ENCODE results near the gene AMY2B. TPM values are rescaled to one million over a fixed set of nuclear protein-coding genes. Genes with fewer than 3 reads are reported as not detected.

AMY2B gene
- total and polyA plus RNA-seq, 2 of the 8 experiments (the other 6 are each of a cell fraction or from before 2014, with no cell fraction given): 2.0 to 2.1 TPM

- Histone ChIP-seq H2AFZ (ENCODE audit: low read length) (no peak overlapping the region), H3K4me1 (replicated peaks in 1 of 4; ENCODE audit: control insufficient read depth in 3 of 4, insufficient read depth in 4 of 4, low read length in 3 of 4) (no peaks in the 10 kb centered on the region), H3K4me3 (ENCODE audit: extremely low read depth in 1 of 4, insufficient read depth in 2 of 4, low read depth in 3 of 4, low read length in 4 of 4) (no peak overlapping the region), H2BK5ac (ENCODE audit: low read depth, low read length) (no peak overlapping the region), H3K79me2 (ENCODE audit: control insufficient read depth in 1 of 2, insufficient read depth in 2 of 2, low read length in 2 of 2) (peaks cover 0 to 5% of the 10 kb centered on the region in 2 experiments; a peak in 1 of 4 replicates), H3K23me2 (ENCODE audit: low read depth, low read length) (no peaks in the 10 kb centered on the region), H4K20me1 (replicated peaks in 1 of 2; ENCODE audit: control insufficient read depth in 1 of 2, insufficient read depth in 2 of 2, low read length in 2 of 2) (no peaks in the 10 kb centered on the region), H2BK120ac (replicated peaks; ENCODE audit: low read depth, low read length) (no peak overlapping the region), H3K27ac (ENCODE audit: low read depth, low read length) (no peak overlapping the region), H2BK15ac (ENCODE audit: low read length) (no peak overlapping the region), H3K23ac (ENCODE audit: insufficient read length) (no peak overlapping the region), H2BK12ac (ENCODE audit: low read depth, low read length) (no peak overlapping the region), H3K27me3 (replicated peaks in 1 of 4; ENCODE audit: control insufficient read depth in 3 of 4, extremely low read depth in 1 of 4, insufficient read depth in 3 of 4, low read length in 3 of 4) (no peaks in the 10 kb centered on the region), H3K56ac (replicated peaks; ENCODE audit: insufficient read length, low read depth, low read length) (no peak overlapping the region), H3K4ac (replicated peaks; ENCODE audit: insufficient read length, low read depth, low read length) (no peak overlapping the region), H2BK20ac (ENCODE audit: low read length) (no peak overlapping the region), H4K5ac (ENCODE audit: insufficient read length, low read depth, low read length) (no peak overlapping the region), H3K4me2 (ENCODE audit: insufficient read depth in 1 of 2, low read depth in 2 of 2, low read length in 2 of 2) (no peak overlapping the region), H3K79me1 (ENCODE audit: low read depth, low read length) (no peaks in the 10 kb centered on the region), H3K9ac (replicated peaks in 1 of 4; ENCODE audit: extremely low read depth in 1 of 4, low read depth in 3 of 4, low read length in 3 of 4) (no peak overlapping the region), H3K9me3 (ENCODE audit: insufficient read depth in 2 of 2, low read depth in 1 of 2, low read length in 1 of 2) (no peaks in the 10 kb centered on the region), H3K36me3 (ENCODE audit: control insufficient read depth in 2 of 4, insufficient read depth in 4 of 4, low read length in 3 of 4) (peaks cover 2 to 59% (median 26%) of the 10 kb centered on the region in 4 experiments), H4K91ac (replicated peaks; ENCODE audit: insufficient read length, low read length) (no peak overlapping the region), H4K8ac (ENCODE audit: extremely low read depth, insufficient read depth, low read length) (no peak overlapping the region), H3K18ac (ENCODE audit: extremely low read depth, low read length) (no peak overlapping the region), H3K14ac (ENCODE audit: insufficient read length) (no peak overlapping the region), H2AK5ac (ENCODE audit: low read depth, low read length) (no peak overlapping the region)
- WGBS, 2 experiments (ENCODE audit: extremely low coverage in 1 of 2, insufficient coverage in 1 of 2, insufficient read length in 1 of 2, insufficient replicate concordance in 2 of 2, low coverage in 1 of 2, low lambda C conversion rate in 2 of 2, missing lambda C conversion rate in 1 of 2): 96% methylated on average over 2 of the region's 2 CpGs; no CpG with 5 or more reads in 1 of the 2 experiments
- no peak for DNase-seq (ENCODE audit: low read depth in 1 of 2, low spot score in 2 of 2)
- POLR2A ChIA-PET (ENCODE audit: partially characterized antibody): no interaction called here
- TF ChIP-seq PHF8 (conservative IDR thresholded peaks at IDR 0.05; ENCODE audit: low read depth, low read length) (no peak), TBP (IDR thresholded peaks at IDR 0.05; ENCODE audit: low read depth, low read length) (no peak), SP1 (IDR thresholded peaks at IDR 0.05; ENCODE audit: low read depth, low read length) (no peak), NRF1 (IDR thresholded peaks at IDR 0.05; ENCODE audit: low read depth, low read length) (no peak), HDAC6 (IDR thresholded peaks at IDR 0.05; ENCODE audit: low read depth, low read length) (no peak), POLR2A (IDR thresholded peaks at IDR 0.05; ENCODE audit: control extremely low read depth in 1 of 2, low read depth in 2 of 2, low read length in 2 of 2) (no peak), BACH1 (IDR thresholded peaks at IDR 0.05; ENCODE audit: low read length) (no peak), CHD2 (IDR thresholded peaks at IDR 0.05; ENCODE audit: low read length) (no peak), ZNF274 (IDR thresholded peaks at IDR 0.05; ENCODE audit: borderline replicate concordance, extremely low read depth, low read length) (no peak), EGR1 (IDR thresholded peaks at IDR 0.05; ENCODE audit: borderline replicate concordance, low read depth, low read length) (no peak)
- CTCF ChIA-PET (ENCODE audit: partially characterized antibody): no interaction called here
- FAIRE-seq: no peak
These were observed 33.2 kb upstream of the AMY2B start for GRCh38 chr1:103538226-103538625.
